NCI-H187 treated with DMSO at 0.1 percent for 48 hours (cell line): ENCODE measurements around the gene LIF.

ENCODE experiments used
- DNase-seq: peaks from one replicate; lab custom pipeline; 2025; lab: John Stamatoyannopoulos, UW

LIF gene

DNA sequence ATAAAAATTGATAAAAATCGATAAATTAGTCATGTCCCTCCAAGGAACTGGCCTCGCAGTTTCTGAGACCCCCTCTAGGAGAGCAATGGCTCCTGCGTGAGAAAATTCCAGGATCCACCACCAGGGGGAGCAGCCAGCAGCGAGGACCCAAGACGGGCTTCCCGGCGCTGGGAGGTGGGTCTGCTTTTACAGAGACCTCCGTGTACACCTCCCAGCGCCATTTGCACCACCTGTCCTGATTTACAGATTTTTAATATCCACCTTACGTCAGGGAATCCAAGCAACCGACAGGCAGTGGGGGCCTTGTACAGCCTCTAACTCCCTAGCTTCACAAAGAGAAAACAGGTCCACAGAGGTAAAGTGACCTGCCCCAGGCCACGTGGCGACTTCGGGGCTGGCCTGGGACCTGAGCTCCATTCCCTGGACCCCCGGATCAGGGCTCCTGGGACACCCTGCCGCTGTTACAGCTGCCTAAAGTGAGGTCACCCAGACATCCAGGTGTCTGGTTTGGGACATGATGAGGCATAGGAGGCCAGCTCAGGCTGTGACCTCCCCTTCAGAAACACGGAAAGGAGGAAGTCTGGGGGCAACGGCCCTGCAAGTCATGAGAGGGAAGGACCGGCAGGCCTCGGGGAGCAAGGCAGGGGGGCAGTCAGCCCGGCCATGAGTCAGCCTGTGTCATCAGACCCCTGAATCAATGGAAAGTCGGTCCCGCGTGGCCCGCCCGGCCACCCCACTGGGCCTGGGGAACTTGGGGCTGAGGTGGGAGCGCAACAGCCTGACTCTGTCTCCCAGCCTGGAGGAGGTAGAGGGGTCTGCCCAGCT is 16.6 kb upstream of the LIF start:
- DNase-seq: no peak

DNA sequence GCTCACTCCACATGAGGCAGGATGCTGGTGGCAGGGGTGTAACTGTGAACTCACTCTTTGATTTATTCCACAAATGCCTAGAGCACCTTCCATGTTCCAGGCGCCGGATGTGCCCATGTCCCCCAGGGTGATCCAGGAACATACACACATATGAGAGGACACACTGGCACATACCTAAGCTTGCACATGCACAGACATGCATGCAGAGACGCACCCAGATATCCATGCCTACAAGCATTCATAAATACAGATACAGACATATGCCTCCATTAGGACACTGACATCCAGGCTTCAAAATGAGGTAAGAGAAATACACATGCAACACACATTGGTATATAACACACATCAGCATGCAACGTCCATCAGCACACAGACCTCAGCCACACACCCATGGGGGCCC is 15.6 kb upstream of the LIF start:
- DNase-seq: no peak

DNA sequence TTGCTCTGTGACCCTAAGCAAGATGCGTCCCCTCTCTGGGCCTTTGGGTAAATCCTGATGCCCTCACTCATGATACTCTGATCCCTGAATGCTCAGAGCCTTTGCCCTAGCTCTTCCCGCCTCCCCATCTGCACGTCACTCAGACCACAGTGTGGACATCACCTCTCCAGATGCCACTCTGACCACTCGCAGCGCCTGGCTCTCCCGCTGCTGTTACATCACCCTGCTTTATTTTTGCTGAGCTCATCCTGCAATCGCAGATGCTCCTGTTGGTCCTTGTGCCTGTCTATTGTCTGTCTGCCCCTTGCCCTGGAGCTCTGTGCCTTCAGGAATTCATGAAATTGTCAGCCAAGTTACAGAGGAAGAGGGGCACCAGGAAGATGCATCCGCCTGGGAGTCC is 14.6 kb upstream of the LIF start:
- DNase-seq: no peak

DNA sequence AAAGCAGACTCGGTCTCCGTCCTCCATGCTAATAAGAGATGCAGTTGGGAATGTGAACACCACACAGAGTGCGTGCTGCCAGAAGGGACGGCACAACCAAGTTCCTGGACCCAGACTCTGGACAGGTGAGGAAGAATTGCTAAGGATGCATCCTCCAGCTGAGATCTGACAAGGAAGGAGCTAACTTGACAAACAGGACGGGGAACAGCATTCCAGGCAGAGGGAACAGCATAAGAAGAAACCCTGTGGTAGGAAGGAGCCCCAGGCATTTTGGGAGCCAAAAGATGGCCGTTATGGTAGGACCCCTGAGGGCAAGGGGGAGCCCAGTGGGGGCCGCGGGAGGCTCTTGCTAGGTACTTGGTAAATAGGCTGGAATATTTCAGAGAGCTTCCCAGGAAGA is 14.1 kb upstream of the LIF start:
- no peak for DNase-seq

DNA sequence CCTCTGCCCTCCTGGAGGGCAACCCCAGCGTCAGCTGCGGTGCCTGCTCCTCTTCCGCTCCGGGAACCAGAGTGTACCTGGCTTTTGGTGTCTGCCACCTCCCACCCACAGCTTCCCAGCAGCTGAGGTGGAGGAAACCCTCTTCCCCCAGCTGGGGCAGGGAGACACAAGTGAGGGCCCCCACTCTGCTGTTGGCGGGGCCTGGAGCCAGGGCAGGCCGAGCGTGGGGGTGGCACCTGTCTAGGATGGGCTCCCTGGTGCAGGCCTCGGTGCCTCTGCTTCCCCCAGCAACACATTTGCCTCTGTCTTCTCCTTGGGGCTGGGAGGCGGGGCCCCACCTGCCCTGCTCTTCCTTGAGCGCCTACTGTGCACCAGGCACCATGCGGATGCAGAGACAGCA is 13.7 kb upstream of the LIF start:
- DNase-seq: no peak

DNA sequence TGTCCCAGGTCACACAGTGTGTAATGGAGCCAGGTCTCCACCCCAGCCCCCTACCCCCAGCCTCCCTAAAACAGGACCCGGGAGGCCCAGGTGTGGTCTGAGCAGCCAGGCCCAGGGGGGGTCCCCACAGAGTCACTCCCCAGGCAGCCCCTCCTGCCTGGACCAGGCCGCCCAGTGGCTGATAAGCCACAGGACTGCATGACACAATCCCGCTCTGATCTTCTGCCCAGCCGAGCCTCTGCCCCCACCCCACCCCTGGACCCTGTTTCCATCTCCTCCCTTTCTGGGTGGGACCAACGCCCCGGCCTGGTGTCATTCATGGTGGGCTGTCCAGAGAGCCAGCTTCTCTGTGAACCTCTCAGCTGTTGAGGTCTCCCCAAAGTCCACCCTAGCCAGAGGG is 7.8 kb upstream of the LIF start:
- no peak for DNase-seq

DNA sequence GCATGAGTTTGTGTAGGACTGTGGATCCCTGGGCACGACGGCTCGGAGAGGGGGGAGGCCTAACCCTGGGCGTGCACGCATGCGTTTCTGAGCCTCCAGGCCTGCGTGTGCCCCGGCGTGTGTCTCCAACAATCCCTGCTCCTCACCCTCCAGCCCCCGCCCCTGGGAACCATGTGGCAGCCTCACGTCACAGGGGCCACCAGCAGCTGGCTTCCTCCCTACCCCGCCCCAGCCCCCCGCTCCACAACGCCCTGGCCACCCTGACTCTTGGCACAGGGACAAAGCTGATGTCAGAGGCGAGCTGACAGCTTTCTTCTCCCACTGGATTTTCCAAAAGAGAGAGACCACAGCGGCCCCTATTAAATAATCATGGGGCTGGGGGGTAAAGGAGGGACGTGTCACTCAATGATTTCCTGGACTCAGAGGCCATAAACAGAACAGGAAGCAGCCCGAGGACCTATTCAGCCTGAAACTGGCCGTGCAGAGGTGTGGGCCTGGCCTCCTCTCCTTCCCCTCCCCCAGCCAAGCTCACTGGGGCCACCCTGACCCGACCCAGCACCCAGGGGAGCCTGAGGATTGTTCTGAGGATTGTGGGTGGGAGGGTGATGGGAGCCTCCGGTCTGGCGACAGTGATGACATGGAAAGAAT is 6.8 kb upstream of the LIF start:
- no peak for DNase-seq

DNA sequence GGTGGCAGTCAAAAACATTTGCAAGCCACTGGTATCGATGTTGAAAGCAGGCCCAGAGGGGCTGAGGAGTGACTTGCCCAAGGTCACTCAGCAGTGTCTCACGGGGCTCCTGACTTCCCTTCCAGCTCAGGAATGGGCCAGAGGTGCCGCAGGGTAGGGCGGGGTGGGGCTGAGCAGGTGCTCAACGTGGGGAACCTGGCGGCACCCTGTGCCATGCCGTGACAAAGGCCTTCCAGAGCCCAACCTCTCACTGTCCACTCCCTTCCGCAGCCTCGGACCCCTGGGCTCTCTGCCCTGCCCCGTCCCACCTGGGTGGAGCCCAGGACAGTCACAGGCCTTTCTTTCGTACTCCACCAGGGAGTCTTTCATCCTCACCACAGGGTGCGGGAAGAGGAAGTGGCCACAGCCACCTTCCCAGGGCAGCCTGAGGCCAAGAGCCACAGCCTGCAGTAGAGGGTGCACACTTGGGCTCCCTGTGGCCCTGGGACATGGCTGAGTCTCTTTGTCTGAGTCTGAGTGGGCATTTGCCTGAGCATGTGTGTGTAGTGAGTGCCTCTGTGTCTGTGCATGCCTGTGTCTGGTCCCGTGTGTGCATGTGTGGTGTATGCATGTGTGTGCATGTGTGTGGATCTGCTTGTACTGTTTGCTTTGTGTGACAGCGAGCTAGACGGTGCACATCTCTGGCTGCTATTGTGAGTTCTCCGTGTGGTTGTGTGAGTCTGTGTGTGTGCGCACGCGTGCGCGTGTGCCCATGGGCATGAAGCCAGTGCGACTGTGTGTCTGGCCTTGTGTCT is 6.0 kb upstream of the LIF start:
- no peak for DNase-seq

DNA sequence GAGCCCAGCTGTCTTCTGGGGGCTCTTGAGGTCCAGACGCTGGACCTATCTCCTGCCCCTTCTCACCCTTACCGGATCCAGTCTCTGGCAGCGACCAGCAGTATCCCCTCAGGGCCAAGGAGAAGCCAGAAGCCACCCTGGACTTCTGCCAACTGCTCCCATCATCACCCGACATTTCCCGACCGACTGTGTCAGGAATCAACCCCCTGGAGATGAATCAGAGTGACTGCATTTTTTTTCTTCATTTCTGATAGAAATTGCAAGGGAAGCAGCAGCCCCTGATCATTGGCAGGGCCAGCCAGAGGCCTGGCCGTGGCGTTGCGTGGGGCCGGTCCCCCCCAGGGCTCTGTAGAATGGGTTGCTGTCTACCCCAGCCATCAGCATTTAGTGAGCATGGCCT is 5.2 kb upstream of the LIF start:
- no peak for DNase-seq

DNA sequence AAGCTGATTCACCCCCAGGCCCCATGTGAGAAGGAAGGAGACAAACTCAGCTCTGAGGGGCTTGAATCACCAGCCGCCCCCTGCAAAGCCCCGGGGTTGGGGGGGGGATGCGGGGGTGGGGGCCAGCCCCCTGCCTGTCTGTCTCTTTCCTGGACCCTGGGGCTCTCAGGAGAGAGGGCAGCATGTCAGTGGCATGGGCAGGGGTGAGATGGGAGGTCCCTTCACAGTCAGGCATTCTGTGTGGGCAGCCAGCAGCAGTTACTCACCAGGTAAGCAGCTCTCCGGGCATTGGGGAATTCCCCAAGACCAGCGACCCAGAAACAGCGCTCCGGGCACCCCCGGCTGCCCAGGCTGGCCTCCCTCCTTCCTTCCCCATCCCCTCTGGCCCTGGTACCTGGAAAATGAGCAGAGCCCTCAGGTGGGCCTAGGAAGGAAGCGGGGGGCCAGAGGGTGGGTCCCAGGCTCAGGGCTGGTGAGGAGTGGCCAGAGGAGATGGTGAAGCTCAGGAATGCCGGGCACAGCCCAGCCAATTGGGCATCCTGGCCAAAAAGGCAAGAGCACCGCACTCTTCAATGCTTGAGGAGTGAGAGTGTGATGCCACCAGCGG is 4.2 kb upstream of the LIF start:
- DNase-seq: no peak

DNA sequence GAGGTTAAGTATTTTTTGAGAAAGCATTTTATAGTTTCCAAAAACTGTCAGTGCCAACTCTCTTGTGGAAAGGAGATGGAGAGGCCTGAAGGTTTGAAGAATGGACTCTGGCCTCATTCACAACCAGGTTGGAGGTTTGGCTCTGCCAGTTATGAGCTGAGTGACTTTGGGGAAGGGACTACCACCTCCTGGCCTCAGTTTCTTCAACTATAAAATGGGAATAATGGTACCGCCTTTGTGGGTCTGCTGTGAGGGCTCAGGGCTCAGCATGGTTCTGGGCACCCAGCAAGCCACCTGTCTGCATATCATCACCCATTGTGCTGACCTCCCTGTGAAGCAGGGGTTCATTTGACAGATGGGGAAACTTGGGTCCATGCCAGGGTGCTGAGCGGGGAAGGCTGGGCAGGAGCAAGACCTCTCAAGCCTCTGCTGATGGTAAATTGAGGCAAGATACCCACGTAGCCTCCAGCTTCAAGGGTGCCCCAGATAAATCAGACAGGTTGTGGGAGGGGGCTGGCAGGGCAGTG is 3.5 kb upstream of the LIF start:
- no peak for DNase-seq

DNA sequence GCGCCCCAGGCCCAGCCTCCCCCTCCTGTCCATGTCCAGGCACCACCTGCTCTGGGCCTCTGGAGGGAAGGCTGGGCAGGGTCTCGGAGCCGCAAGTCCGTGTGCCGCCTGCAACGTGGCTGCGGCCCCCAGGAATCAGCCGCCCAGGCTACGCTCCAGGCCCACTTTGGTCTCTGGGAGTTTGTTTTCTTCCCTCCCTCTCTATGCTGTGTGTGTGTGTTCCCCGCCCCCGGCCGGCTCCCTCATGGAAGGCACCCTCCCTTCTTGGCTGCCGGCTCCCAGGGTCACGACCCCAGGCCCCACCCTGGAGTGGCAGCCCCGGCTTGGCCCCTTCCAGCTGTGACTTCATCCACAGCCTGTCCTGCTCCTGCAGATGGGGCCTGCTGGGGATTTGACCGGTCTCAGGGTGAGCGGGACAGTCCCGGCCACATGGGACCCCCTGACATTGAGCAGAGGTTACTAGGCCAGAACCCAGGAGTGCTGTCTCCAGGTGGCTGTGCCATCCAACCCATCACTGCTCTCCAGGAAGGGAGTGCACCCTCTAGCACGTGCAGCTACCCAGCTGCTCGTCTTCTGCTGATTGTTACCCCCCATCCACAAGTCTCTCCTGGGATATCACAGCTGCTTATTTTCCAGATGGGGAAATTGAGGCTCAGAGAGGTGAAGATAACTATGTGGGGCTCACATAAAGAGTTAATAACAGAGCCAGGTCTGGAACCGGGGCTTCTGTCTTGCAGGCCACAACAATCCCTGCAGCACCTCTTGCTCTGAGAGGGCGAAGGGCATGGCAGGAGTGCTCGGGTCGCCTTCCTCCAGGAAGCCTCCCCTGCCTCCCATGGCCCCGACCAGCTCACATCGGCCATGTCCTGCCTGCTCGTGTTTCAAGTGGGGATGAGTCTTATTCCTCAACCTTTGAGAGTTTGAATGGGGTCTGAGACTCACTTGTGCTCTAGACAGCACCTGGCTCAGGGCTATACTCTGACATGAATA is 2.8 kb upstream of the LIF start:
- DNase-seq: no peak

DNA sequence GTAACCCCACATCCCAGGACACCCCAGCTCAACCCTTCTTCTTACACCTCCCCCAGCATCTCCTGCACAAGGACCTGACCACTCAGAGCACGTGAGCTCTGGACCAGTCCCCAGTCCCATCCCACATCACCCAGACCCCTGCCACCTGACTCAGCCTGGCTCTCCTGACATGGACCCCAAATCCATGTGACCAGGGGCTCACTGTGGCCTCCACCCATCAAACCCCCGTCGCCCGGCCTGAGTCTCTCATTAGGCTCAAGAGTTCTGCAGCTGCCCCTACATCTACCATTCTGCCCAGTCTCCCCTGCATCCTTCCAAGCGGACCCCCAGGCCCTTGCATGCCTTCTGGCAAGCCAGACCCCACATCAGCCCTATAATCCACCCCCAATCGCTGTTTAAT is 1.9 kb upstream of the LIF start:
- no peak for DNase-seq

DNA sequence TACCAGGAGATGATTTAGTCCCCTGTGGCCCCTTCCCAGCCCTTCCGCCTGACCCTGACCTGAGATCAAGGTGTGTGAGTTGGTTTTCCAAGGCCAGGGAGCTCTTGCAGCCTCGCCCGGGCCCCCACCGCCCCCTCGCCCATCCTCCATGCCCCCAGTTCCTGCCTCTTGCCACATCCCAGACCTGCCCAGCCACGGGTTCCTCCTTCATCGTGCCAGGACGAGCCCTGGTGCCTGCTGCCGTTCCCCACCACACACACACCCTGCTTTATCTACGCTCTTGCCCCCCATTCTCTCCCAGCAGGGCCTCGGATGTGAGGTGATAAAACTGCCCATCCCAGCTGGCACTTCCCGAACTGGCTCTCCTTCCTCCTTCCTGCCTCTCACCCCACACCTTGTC is 1.4 kb upstream of the LIF start:
- DNase-seq: no peak

DNA sequence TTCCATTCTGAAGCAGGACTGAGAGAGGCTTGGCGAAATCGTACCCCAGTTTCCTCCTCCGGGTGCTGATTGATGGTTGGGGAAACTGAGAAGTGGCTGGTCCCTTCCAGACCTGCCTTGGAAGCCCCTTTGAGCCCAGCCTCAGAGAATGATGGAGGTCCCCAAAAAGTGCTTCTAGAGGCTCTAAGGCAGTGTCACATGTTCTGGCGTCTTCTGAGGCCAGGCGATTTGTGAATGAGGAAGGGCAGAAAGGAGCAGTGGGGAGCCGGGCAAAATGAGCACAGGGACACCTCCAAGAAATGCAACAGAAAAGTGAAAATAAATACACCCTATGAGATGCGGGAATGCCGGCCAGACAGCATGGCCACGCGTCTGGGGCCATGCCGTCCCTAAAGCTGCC is 1.0 kb upstream of the LIF start:
- no peak for DNase-seq

DNA sequence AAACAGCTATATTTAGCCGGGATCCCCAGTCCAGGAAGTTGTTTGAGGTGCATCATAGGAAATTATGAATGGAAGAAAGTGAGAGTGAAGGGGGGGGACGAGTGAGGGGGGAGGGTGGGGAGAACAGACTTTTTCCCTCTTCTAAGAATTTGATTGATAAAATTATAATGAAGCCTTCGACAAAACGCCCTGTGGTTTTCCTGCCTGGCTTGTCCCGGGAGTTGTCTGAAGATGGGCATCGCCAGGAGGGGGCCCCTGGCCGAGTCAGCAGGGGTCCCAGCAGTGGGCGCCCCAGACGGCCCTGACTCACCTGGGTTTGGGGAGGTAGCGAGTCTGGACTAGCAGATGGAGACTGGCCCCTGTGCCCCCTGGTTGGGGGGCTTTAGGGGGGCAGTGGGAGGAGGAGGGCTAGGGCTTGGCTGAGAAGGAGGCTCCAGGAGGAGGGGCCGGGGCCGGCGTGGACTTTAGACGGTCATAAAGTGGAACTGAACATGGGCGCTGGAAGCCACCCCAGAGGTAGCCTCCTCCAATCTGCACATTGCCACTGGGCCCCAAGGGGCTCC is 336 bp upstream of the LIF start:
- no peak for DNase-seq

DNA sequence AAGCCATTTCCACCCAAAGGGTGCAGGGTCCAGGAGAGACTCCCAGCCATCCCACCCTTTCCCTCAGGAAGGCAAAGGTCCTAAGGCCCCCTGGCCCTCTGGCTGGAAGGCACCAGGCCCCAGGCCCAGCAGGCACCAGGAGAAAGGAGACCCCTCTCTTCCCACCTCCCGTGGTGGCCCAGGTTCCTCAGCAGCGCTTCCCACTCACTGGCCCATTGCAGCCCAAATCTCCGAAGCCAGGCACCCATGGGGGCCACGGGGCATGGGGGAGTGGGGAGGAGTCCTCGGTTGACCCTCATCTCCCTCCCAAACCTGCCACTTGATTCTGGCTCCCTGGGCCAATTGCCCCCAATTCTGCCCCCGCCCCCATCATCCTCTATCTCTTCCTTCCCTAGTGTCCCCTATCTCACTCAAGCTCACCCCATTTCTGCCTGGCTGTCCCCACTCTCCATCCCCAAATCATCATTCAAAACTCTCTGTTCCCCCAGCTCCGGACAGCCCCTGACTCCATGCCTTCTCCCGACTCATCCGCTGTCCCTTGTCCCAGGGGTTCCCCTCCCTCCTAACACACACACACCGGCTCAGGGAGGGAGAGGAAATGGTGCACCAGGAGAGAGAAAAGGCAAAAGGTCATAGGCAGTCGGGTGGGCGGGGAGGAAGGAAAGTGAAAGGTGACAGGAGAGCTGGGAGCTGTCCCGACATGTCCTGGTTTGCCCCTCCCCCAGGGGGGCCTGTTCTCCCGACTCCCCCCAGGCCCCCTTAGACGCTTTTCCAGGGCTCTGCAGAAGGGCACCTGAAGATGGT is 1.2 kb downstream of the LIF start:
- no peak for DNase-seq

DNA sequence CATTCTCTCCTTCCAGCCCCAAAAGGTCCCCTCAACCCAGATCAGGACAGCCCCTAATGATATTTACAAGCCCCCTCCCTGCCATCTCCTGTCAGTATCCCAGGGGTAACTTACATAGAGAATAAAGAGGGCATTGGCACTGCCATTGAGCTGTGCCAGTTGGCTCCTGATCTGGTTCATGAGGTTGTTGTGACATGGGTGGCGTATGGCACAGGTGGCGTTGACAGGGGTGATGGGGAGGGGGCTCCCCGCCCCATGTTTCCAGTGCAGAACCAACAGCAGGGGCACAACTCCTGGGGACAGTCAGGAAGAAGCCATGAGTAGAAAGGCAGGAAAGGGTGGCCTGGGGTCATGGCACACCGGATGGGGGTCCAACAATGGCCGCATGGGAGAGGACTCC is 1.9 kb downstream of the LIF start:
- DNase-seq: no peak

DNA sequence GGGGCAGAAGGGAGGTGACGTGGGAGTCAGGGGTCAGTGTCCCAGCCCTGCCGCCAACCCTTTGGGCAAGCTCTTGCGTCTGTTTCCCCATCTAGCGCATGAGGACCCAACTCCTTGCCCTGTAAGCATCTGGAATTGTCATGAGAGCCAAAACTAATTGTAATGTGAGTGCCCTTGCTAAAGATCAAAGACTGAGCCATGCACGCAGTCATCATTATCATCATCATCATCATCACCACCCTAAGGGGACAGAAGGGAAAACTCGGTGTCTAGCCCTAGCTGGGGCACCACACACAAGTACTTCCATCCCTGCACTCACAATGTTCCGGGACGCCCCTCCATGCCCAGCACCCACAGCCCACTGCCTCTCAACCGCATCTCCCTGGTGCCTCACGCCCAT is 2.5 kb downstream of the LIF start:
- no peak for DNase-seq

DNA sequence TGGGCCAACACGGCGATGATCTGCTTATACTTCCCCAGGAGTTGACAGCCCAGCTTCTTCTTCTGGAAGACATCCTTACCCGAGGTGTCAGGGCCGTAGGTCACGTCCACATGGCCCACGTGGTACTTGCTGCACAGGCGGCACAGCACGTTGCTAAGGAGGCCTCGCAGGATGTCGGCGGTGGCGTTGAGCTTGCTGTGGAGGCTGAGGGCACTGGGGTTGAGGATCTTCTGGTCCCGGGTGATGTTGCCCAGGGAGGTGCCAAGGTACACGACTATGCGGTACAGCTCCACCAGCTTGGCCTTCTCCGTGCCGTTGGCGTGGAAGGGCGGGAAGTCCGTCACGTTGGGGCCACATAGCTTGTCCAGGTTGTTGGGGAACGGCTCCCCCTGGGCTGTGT is 2.9 kb downstream of the LIF start:
- no peak for DNase-seq
